Chondrocyte (in vitro differentiated cells): ENCODE results near the gene ACTG2. TPM values are rescaled to one million over a fixed set of nuclear protein-coding genes. Genes with fewer than 3 reads are reported as not detected.
"Not testable (repeated sequence)": the region's sequence is repeated elsewhere in the genome, so short reads cannot be mapped to it uniquely, and the experiment has no call there.

Experiments used
- DNase-seq: peaks from one replicate; pipeline ENCODE4 v3.0.0; 2021; ENCODE audit warnings: mixed read lengths, low spot score
- H3K27ac Mint-ChIP-seq: one replicate; pipeline ENCODE4 v1.8.0; 2021; ENCODE audit warnings: mild to moderate bottlenecking, moderate library complexity, mixed read lengths; ENCODE audit not compliant: unreplicated experiment
- H3K27me3 Mint-ChIP-seq: 2 replicates; pipeline ENCODE4 v1.8.0; 2021; ENCODE audit warnings: low read depth, mixed read lengths
- H3K36me3 Mint-ChIP-seq: 2 replicates; pipeline ENCODE4 v1.8.0; 2021; ENCODE audit warnings: low read depth, mixed read lengths
- H3K4me1 Mint-ChIP-seq: 2 replicates; pipeline ENCODE4 v1.8.0; 2021; ENCODE audit warnings: low read depth, mild to moderate bottlenecking, mixed read lengths
- H3K4me3 Mint-ChIP-seq: one replicate; pipeline ENCODE4 v1.8.0; 2021; ENCODE audit warnings: mild to moderate bottlenecking, moderate library complexity, mixed read lengths; ENCODE audit not compliant: unreplicated experiment
- H3K9me3 Mint-ChIP-seq: 2 replicates; pipeline ENCODE4 v1.8.0; 2021; ENCODE audit warnings: low read depth, mixed read lengths
- total RNA-seq: library from RNA; stranded (reverse); gene quantifications from 3 replicates; pipeline ENCODE4 v1.2.1, GENCODE V29; 2021
- TF ChIP-seq, protein P1 (sequence below): fragments of 200-600 bp; sonication (generic); IDR thresholded peaks from 2 replicates; pipeline ENCODE4 v1.5.0; 2021; ENCODE audit warnings: antibody characterized with exemption, mild to moderate bottlenecking, moderate library complexity

The ACTG2 gene
- total RNA-seq, 1 donor from 2014 or later, result 1,480 TPM

- no peak for DNase-seq
- TF ChIP-seq, protein P1, sequence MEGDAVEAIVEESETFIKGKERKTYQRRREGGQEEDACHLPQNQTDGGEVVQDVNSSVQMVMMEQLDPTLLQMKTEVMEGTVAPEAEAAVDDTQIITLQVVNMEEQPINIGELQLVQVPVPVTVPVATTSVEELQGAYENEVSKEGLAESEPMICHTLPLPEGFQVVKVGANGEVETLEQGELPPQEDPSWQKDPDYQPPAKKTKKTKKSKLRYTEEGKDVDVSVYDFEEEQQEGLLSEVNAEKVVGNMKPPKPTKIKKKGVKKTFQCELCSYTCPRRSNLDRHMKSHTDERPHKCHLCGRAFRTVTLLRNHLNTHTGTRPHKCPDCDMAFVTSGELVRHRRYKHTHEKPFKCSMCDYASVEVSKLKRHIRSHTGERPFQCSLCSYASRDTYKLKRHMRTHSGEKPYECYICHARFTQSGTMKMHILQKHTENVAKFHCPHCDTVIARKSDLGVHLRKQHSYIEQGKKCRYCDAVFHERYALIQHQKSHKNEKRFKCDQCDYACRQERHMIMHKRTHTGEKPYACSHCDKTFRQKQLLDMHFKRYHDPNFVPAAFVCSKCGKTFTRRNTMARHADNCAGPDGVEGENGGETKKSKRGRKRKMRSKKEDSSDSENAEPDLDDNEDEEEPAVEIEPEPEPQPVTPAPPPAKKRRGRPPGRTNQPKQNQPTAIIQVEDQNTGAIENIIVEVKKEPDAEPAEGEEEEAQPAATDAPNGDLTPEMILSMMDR, result no peak
- Mint-ChIP-seq H3K36me3 (peaks cover 15% of the 10 kb centered on the region), H3K4me1 (peaks cover 72% of the 10 kb centered on the region), H3K27me3 (no peaks in the 10 kb centered on the region), H3K4me3 (no peak overlapping the region), H3K27ac (no peak overlapping the region), H3K9me3 (no peaks in the 10 kb centered on the region)
Observed at GRCh38 chr2:73935641-73936040, 42.8 kb downstream of the ACTG2 start.

GRCh38 chr2:73937103-73937885, 44.5 kb downstream of the ACTG2 start:
- no peaks in the 10 kb centered on the region for H3K27me3 Mint-ChIP-seq
- no peak overlapping the region for H3K4me3 Mint-ChIP-seq
- H3K4me1 Mint-ChIP-seq, result peaks cover 61% of the 10 kb centered on the region
- H3K9me3 Mint-ChIP-seq, result no peaks in the 10 kb centered on the region
- TF ChIP-seq, protein P1, result no peak
- H3K27ac Mint-ChIP-seq, result peak overlapping the region; percentile 39
- H3K36me3 Mint-ChIP-seq, result peaks cover 9% of the 10 kb centered on the region
- DNase-seq, result no peak

DNA sequence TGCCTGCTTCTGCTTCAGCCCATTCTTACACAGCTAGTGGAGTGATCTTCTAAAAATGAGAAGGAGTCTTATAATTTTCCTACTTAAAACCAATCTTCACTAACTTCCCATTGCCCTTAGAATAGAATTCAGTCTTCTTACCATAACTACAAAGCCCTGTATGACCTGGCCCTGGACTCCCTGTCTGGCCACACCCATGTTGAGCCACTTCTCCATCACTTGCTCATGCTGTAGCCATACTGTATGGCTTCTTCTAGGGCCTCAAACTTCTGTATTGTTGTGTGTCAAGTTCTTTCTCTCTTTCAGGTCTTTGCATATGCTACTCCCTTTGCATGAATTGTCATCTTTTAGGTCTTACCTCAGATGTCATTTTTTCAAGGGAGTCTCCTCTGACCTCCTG, 45.1 kb downstream of the ACTG2 start:
- no peak for DNase-seq
- no peak overlapping the region for H3K4me3 Mint-ChIP-seq
- peaks cover 11% of the 10 kb centered on the region for H3K36me3 Mint-ChIP-seq
- H3K9me3 Mint-ChIP-seq, result no peaks in the 10 kb centered on the region
- H3K4me1 Mint-ChIP-seq, result peaks cover 55% of the 10 kb centered on the region
- peak overlapping the region; percentile 39 for H3K27ac Mint-ChIP-seq
- H3K27me3 Mint-ChIP-seq, result no peaks in the 10 kb centered on the region
- TF ChIP-seq, protein P1, result no peak

DNA sequence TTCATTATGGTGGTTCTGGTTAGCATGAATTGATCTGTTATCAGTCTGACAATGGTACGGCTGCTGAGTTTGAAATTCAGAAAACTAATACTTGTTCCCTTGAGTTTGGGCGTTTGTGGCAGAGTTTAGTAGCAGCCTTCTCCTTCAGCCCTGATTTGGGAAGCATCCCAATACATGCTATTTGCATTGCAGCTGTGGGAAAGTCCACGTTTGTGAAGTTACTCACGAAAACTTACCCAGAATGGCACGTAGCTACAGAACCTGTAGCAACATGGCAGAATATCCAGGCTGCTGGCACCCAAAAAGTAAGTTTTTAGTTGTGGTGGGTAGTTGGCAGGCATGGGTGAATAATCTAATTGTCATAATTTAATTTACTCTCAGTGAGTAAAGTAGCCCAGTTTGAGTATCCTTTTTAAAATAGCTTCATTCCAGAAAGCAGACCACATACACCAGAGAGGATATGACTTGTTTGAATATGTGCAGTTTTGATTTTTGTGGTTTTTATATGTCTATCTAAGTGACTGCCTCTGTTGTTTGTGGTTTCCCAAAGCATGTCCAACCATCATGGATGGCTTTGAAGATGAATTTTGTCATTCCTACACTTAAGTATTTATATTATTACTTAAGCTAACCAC, 46.0 kb downstream of the ACTG2 start:
- no peaks in the 10 kb centered on the region for H3K9me3 Mint-ChIP-seq
- TF ChIP-seq, protein P1, result no peak
- H3K4me3 Mint-ChIP-seq, result no peak overlapping the region
- no peak for DNase-seq
- peaks cover 49% of the 10 kb centered on the region for H3K4me1 Mint-ChIP-seq
- H3K27ac Mint-ChIP-seq, result peak overlapping the region; percentile 75
- H3K36me3 Mint-ChIP-seq, result peaks cover 8% of the 10 kb centered on the region
- H3K27me3 Mint-ChIP-seq, result no peaks in the 10 kb centered on the region

GRCh38 chr2:73939419-73939818, 46.6 kb downstream of the ACTG2 start:
- peaks cover 8% of the 10 kb centered on the region for H3K36me3 Mint-ChIP-seq
- DNase-seq, result no peak
- H3K4me1 Mint-ChIP-seq, result peaks cover 49% of the 10 kb centered on the region
- no peak overlapping the region for H3K4me3 Mint-ChIP-seq
- H3K27ac Mint-ChIP-seq, result peak overlapping the region; percentile 75
- H3K9me3 Mint-ChIP-seq, result no peaks in the 10 kb centered on the region
- TF ChIP-seq, protein P1, result peak; percentile 35
- H3K27me3 Mint-ChIP-seq, result no peaks in the 10 kb centered on the region

GRCh38 chr2:73940066-73940465, 47.3 kb downstream of the ACTG2 start:
- peaks cover 49% of the 10 kb centered on the region for H3K4me1 Mint-ChIP-seq
- H3K27ac Mint-ChIP-seq, H3K4me3 Mint-ChIP-seq, H3K9me3 Mint-ChIP-seq, DNase-seq, H3K27me3 Mint-ChIP-seq: not testable (repeated sequence)
- H3K36me3 Mint-ChIP-seq, result peaks cover 10% of the 10 kb centered on the region
